Nucleus accumbens (tissue), 56 donors: ENCODE data around the gene PALD1.
"Not testable (repeated sequence)": the region's sequence is repeated elsewhere in the genome, so short reads cannot be mapped to it uniquely, and the experiment has no call there.

ENCODE experiments used
- DNase-seq, 56 donors: peaks; one replicate each; lab custom pipeline; 2025; lab: John Stamatoyannopoulos, UW

PALD1 gene

DNA sequence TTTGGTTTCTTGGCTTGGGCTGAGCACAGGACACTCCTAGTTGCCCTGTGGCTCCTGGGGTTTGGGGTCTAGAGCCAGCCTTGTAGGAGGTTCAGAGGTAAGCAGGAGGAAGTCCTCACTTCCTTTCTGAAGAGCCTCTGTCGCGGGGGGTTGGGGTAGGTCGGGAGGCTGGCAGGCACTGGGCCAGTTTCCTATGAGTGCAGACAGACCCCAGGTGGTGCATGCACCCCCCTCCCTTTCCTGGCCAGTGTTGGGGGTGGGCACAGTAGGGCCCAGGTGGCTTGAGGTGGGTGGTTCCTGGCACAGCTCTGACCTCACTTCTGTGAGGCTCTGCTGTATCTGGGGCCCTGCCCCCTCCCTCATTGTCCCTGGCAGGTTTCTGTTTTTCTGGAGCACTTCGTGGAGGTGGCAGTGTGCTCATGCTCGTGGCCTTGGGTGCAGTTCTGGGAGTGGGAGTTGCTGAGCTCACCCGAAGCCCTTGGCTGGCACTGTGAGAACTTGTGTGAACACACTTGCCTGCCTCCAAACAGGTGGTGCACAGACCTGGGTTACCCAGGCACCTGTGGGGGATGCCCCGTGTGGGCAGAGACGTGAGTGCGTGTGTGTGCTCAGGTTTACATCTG is 1.8 kb downstream of the PALD1 start:
- DNase-seq = peak in 15 of 56 donors; percentile 11 to 67 (median 36)

DNA sequence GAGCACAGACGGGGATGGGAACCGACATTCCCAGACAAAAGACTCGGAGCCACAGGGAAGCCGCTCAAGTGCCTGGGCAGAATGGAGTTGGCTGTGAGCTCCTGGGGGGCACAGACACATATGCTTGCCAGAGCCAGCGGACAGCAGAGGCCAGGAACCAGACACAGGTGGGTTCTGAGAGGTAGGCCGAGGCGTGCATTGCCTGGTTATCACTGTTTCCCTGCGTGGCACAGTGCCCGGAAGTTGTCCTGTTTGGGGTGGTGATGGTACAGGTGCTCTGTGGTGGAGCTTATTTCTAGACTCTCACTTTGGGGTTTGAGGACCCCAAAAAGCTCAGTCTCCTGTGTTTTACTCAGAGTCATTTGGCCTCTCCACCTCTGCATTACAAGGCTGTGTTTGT is 2.5 kb downstream of the PALD1 start:
- no peak for DNase-seq

- DNase-seq = peak in 18 of 56 donors; percentile 7 to 56 (median 22)
These were observed 3.4 kb downstream of the PALD1 start for GRCh38 chr10:70481831-70482530.

DNA sequence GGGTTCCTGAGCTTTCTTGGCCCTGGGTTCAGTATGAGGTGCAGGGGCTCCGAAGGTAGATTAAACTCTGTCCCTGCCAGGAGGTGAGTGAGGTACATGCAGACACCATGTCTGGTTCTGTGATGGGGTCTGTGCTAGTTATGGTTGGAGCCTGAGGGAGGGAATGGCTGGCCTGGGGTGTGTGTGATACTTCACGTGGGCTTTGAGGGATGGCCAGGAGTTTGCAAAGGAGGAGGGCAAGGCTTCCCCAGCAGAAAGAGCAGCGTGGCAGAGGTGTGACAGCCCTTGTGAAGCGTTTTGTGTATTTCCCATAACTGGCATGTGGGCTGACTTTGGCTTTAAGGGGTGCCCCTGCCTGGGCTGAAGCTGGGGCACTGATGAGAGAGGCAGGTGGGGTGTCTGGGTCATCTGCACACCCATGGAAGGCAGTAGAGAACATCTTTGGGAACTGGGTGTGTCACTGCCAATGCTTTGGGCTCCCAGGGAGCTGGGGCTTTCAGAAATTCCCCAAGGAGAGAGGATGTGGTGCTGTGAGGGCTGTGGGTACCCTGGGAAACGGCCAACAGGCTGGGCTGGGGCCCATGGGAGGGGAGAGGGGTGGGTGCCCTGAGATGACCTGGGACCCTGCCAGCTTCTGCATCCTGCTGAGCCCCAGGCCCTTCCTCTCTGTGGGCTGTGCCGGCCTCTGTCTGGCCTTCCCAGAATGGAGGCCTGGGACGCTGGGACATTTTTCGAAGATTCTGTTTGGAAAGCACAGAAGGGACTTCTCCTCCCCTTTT is 4.6 kb downstream of the PALD1 start:
- no peak for DNase-seq

GRCh38 chr10:70483872-70484271 is 5.3 kb downstream of the PALD1 start:
- not testable (repeated sequence) for DNase-seq

GRCh38 chr10:70487824-70488223 is 9.3 kb downstream of the PALD1 start:
- no peak for DNase-seq

GRCh38 chr10:70490142-70490541 is 11.6 kb downstream of the PALD1 start:
- no peak for DNase-seq

- DNase-seq = no peak
These were observed 13.0 kb downstream of the PALD1 start for GRCh38 chr10:70491614-70492013.

DNA sequence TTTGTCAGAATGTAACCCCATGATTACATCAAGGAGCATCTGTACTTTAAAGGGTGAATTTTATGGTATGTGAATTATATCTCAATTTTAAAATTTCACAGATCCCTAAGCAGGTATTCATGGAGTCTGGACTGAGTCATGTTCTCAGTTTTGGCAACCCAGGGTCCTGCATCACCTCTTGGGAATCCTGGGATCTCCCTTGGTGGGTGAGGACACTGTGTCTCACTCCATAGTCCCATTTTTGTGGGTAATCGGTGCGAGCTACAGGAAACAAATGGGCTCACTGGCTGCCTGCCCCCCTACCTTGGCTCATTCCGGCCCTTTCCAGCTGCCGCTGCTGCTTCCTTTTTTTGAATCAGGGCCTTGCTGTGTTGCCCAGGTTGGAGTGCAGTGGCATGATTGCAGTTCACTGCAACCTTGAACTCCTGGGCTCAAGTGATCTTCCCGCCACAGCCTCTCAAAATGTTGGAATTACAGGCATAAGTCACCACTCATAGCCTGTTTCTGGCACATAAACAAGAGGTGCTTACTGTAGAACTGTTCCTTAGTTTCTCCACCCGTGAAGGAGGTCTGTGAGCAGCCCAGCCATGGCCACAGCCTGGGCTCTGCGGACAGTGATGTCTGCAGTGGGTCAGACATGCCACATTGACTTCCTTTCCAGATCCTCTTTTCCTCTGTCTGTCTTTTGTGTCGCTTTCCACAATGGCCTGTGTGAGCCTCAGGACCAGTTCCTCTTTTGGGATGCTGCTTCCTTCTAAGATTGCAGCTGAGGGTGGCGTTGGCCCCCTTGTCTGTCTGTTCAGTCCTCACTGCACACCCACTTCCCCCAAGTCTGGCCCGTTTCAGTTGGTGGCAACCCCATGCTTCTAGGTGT is 14.5 kb downstream of the PALD1 start:
- peak in 11 of 56 donors; percentile 12 to 52 (median 23) for DNase-seq

DNA sequence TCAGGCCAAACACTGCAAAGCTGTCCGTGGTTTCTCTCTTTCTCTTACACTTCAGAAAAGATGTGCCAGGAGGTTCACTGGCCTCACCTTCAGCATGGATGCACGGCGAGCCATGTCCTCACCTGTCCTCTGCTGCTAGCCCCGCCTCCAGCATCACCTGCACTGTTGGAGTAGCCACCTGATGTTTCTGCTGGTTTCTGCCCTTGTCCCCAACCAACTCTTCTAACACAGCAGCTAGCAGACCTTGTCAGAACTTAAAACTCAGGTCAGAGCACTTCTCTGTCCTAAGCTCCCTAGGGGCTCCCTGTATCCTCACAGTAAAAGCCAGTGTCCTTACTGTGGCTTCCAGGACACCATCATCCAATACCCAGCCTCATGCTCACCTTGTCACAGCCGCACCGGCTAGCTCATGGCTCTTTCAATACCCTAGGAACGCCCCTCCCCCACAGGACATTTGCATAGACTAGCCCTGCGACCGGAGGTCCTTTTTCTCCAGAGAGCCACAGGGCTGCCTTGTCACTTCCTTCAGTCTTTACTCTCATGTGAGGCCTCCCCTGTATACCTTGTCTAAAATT is 15.2 kb downstream of the PALD1 start:
- no peak for DNase-seq

DNA sequence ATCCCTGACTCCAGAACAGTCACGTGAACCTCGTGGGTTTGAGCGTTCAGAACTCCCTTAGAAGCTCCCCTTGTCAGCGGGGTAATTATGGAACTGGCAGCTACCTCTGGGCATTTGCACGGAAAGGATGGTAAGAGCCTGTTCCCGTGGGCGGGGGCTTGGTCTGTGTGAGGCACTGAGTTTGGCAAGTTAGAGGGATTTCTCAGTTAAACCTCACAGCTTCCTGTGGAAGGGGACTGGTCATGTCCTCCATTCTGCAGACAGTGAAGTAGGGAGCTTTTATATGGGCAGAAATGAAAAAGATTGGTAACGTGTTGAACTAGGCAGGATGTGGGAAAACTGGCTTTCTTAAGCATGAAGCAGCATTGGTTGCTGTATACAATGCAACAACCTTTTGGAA is 16.0 kb downstream of the PALD1 start:
- DNase-seq = no peak

- DNase-seq = peak in 6 of 56 donors; percentile 9 to 38 (median 23)
These were observed 16.4 kb downstream of the PALD1 start for GRCh38 chr10:70494966-70495365.

DNA sequence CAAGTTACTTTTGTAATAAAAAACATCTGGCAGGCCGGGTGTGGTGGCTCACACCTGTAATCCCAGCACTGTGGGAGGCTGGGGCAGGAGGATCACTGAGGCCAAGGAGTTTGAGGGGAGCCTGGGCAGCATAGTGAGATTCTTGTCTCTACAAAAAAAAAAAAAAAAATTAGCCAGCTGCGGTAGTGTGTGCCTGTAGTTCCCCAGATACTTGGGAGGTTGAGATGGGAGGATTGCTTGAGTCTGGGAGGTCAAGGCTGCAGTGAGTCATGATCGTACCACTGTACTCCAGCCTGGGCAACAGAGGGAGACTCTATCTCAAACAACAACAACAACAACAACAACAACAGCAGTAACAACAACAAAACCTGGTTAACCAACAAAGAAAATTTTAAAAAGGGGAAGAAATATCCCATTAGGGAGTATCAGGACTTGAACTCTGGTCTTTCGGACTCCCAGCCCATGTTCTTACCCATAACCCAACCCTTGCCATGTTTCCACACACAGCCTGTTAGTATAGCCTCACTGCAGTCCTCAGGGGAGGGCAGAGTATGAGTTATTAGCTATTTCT is 17.2 kb downstream of the PALD1 start:
- no peak for DNase-seq

- DNase-seq = no peak
These were observed 18.0 kb downstream of the PALD1 start for GRCh38 chr10:70496341-70497119.

DNA sequence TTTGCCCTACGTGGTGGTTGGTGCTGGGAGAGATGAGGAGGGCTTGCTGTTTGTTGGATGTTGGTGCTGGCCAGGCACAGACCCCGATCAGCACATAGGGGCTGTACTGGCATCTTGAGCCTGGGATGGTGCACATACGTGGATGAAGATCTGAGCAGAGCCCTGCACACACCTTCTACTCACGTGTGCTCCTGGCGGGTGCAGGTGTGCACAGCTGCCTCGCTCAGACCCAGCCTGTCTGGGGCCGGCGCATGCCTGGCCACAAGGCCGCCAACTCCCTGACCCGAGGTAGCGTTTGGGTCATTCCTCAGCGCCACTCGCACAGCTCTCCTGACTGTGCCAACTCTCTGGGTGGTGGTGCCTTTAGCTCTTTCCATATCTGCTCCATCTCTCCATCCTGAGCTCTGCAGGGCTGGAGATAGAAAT is 18.6 kb downstream of the PALD1 start:
- no peak for DNase-seq

DNA sequence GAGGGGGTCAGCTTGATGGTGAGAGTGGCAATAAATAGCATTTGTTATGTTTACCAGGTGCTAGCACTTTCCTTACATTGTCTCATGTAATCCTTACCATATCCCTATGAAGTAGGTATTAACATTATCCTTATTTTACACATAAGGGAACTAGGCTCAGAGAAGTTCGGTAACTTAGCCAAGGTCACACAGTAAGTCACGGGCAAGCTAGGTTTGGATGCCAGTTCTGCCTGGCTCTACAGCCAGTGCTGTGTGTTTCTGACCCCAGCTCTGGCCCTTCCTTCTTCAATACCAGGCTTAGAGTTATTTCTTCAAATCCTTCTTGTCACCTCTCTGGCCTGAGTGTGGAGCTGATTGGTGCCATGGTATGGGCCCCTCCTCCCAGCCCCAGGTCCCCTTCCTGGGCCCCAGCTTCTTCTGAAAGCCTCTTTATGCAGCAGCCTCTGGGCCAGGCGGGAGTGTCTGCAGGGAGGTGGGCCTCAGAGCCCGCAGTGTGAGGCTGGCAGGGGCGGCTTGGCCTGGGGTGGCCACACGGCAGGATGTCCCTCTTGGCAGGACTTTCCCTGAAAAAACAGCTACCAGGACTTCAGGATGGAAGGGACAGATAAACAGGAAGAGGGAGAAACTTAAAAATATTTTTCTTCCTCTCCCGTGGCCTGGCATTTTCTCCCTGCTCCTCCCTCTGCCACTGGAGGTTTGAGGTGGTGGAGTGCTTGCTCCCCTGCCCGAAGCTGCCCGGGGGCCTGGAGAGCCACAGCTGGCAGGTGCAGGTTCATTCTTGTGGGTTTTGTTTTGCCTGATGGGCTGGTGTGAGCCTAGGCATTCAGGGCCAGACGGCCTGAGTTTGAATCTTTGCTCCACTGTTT is 20.6 kb downstream of the PALD1 start:
- DNase-seq = no peak

- DNase-seq = no peak
These were observed 21.2 kb downstream of the PALD1 start for GRCh38 chr10:70499836-70500167.

GRCh38 chr10:70500368-70500767 is 21.8 kb downstream of the PALD1 start:
- DNase-seq = no peak
